T follicular helper cell (primary cell): ENCODE measurements around the gene KDM1B.
A peak's percentile ranks its signal among the peaks of the same experiment; 100 is the strongest.

ENCODE experiments used
- DNase-seq: peaks from one replicate; pipeline ENCODE4 v3.0.0-alpha.2; 2020; ENCODE audit warnings: low read depth

The KDM1B gene

GRCh38 chr6:18262702-18263417 lies 107.6 kb downstream of the KDM1B start:
- no peak for DNase-seq

- DNase-seq: no peak
Measured at GRCh38 chr6:18263418-18264218, 108.4 kb downstream of the KDM1B start.

DNA sequence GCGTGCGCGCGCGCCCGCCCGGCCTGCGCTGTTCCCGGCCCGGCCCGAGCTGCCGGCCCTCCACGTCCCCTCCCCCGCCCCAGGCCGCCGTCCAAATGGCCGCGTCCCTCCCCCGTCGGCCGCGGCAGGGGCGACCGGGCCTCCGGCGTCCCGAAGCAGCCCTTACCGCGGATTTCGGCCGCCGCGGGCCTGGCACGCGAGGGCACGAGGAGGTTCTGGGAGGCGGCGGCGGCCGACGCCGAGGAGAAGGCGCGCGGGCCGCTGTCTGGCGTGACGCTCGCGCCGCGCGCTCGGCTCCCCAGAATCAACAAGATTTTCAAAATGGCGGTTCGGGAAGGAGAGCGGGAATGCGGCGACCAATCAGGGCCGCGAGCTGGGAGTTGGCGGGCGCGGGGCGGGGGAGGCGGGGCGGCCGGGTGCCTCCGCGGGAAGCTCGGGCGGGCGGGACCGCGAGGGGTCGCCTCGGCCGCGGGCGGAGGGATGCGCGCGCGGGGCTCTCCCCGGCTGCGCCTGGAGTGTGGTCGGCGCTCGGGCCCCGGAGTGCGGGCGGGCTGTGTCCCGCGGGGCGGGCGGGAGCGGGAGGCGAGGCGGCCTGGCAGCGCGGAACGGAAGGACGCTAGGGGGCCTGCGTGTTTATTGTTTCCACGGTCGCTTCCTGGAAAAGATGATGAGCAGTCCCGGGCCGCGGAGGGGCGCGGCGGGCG lies 109.1 kb downstream of the KDM1B start, which contains the start of gene DEK:
Gene DEK (minus strand): TSS at position 312 of the 704 bp plus-strand sequence. CDS start 543 bp downstream, outside the sequence.
- DNase-seq: peak; percentile 75

DNA sequence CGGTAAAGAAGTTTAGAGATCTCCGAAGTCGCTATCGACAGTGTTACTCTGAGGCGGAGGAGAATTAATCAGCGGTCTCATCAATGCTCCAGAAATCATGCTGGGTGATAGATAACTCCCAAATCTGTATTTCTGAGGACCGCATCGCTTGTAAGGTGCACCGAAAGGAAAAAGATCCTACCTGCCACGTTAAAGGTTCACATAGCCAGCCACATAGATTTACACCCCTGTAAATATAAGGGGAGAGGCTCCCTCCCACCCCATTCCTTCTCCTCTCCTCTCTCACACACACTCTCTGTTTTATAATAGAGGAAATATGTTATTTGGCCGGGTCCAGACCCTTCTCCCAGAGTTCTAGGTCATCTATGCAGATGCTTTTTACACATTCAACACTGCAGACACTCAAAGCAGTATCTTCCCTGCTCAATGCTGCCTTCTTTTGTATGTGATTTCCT lies 109.7 kb downstream of the KDM1B start:
- DNase-seq: no peak

DNA sequence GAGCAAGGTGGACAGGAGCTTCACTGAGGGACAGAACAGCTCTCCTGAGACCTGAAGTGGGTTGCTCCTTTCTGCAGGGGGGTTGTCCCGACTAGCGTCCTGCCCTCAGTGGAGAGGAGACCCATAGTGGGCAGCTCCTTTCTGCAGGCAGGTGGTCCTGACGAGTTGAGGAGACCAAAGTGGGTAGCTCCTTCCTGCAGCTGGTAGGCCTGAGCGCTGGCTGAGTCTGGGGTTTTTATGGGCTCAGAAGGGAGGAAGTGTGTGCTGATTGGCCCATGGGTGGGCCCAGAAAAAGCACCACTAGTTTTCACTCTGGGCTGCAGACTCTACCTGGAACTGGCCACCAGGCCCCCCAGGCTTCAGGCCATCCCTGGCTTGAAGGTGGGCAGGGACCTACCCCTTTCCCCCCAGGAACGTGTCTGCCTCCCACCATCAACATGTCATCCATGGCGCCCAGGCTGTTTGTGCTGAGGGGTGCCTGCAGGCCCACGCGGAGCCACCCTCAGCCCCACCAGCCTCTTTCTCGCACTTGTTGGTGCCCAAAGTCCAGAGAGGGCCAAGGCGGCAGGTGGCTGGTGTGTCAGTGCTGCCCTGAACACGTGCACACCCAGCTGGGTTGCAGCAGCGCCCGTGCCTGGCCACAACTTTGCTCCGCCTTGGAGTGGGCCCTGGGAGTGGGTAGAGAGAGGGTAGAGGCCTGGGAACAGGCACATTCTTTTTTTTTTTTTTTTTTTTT lies 110.7 kb downstream of the KDM1B start:
- DNase-seq: no peak

DNA sequence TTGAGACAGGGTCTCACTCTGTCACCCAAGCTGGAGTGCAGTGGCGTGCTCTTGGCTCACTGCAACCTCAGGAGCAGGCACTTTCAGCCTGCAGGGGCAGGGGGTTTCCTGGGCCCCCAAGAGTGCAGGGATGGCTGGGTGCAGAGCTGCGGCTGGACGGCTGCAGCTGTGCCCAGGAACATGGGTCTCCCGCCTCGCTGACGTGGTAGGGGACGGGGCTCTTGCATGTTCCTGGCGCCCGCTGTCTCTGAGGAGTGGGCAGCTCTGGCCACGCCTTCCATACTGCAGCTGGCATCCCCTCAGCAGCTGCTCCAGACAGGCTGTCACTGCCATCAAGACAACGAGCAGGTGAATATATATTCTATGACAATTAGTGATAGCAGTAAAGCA lies 111.3 kb downstream of the KDM1B start:
- no peak for DNase-seq

DNA sequence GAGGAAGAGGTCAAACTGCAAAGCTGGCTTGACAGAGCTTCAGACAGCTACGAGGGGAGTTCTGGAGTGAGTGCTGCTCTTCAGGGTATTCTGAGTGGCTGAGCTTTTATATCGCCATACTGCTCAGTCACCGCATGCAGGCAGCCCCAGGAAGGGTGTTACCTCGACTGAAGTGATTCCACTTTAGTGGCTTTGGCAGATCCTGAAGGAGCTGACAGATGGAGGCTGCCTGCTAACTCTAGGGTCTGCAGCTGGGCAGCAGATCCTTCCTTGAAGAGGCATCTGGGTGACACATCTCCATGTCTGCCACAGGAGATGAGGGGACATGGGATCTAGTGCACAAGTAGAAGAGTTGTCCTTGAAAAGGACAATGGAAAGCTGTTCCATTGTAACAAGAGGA lies 112.8 kb downstream of the KDM1B start:
- no peak for DNase-seq

DNA sequence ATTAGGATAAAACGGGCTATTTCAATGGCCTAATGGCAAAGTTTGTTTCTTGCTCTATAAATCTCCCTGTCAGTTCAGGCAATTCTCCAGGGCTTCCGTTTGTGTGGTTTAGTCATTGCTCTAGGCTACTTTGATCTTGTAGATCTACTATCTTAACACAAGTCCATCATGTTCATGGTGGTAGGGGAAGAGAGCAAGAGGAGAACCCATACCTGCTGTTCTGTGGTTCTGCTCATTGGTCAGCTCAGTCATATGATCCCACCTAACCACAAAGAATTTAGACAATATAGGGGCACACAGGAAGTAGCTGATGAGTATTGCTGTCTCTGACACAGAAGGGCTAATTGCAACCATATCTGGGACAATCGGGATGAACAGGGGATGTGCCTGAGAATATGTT lies 114.0 kb downstream of the KDM1B start:
- no peak for DNase-seq

- DNase-seq: no peak
Measured at GRCh38 chr6:18269717-18270116, 114.5 kb downstream of the KDM1B start.

- DNase-seq: no peak
Measured at GRCh38 chr6:18270216-18270615, 115.0 kb downstream of the KDM1B start.
